ENCODE data around the gene C12orf57.
A peak's percentile ranks its signal among the peaks of the same experiment; 100 is the strongest.

C12orf57 gene

DNA sequence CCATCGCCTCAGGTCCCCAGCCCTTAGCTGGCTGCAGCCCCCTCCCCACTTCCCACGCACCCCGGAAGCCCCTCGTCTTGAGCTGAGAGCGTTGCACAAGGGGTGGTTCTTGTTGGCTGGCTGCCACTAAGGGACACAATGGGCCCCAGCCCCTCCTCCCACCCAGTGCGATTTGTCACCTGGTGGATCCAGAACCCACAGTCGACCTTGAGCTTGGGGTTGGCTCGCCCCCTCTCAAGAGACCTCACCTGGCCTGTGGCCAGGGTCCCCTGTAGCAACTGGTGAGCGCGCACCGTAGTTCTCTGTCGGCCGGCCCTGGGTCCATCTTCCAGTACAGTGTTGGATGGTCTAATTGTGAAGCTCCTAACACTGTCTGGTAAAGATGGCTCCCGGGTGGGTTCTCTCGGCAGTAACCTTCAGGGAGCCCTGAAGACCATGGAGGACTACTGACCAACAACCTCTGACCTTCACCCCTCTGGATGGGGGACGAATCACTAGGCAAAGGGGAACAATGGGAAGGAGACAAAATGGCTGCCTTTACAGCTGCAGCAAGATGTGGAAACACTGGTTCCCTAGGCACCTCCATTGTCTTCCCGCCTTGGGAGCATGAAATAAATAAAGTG is 20.1 kb downstream of the C12orf57 start:
- Histone ChIP-seq H3K4me3 (ENCODE audit: control insufficient read depth in 1 of 7, extremely low read depth in 1 of 7, insufficient read depth in 4 of 7, low read depth in 2 of 7, low read length in 6 of 7) (no peak overlapping the region), H3K9me3 (ENCODE audit: control extremely low read depth in 1 of 5, control insufficient read depth in 4 of 5, insufficient read depth in 2 of 5, low read depth in 1 of 5, low read length in 4 of 5) (no peaks in the 10 kb centered on the region), H3K36me3 (ENCODE audit: control insufficient read depth in 4 of 4, insufficient read depth in 4 of 4, low read length in 3 of 4) (peaks cover 15 to 69% (median 40%) of the 10 kb centered on the region in 4 experiments), H3K27ac (ENCODE audit: insufficient read depth in 1 of 2, low read depth in 1 of 2, low read length in 2 of 2, poor library complexity in 1 of 2, severe bottlenecking in 2 of 2) (peak overlapping the region in 1 of 2 experiments; percentile 8), H3K27me3 (replicated peaks in 2 of 5; ENCODE audit: control insufficient read depth in 4 of 5, insufficient read depth in 5 of 5, low read length in 4 of 5) (no peaks in the 10 kb centered on the region), H3K4me1 (ENCODE audit: control extremely low read depth in 1 of 4, control insufficient read depth in 4 of 4, insufficient read depth in 4 of 4, low read length in 3 of 4) (peaks cover 2 to 66% (median 54%) of the 10 kb centered on the region in 4 experiments)
- DNase-seq, result no peak
- ChIA-PET CTCF (interaction anchor here (1.0 to 13.5 kb wide), 14 partner anchors 8 to 148 kb away, joined by 3 to 441 read pairs (median 6); partner anchors contain the start of genes C12orf57, PTPN6, RNU7-1 and SPSB2), POLR2A (interaction anchor here (3.9 kb wide), 1 partner anchor 19 kb away, joined by 42 read pairs; the partner anchor contains the start of genes C12orf57 and RNU7-1)
- 91% methylated on average over 15 of the region's 17 CpGs for WGBS (ENCODE audit: insufficient coverage)

DNA sequence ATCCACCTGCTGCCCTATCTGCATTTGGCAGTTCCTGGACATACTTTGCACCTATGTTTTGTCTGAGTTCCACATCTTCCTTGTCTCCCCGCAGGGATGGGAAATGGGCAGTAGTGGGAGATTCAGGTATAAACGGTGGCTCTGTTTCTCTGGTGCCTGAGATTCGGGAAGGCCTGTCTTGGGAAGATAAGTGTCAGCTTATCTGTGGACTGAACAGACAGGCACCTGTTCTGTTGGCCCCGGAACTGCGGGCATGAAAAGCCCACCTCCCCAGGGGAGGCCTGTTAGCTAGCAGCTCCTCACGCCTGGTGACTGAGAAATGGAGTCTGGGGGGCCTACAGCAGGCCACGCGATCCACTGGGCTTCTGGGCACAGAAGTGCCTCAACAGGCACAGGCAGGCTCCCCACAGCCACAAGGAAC is 20.8 kb downstream of the C12orf57 start:
- Histone ChIP-seq H3K9me3 (ENCODE audit: control extremely low read depth in 1 of 5, control insufficient read depth in 4 of 5, insufficient read depth in 2 of 5, low read depth in 1 of 5, low read length in 4 of 5) (no peaks in the 10 kb centered on the region), H3K27me3 (replicated peaks in 2 of 5; ENCODE audit: control insufficient read depth in 4 of 5, insufficient read depth in 5 of 5, low read length in 4 of 5) (no peaks in the 10 kb centered on the region), H3K27ac (ENCODE audit: insufficient read depth in 1 of 2, low read depth in 1 of 2, low read length in 2 of 2, poor library complexity in 1 of 2, severe bottlenecking in 2 of 2) (peak overlapping the region in 1 of 2 experiments; percentile 50), H3K4me1 (ENCODE audit: control extremely low read depth in 1 of 4, control insufficient read depth in 4 of 4, insufficient read depth in 4 of 4, low read length in 3 of 4) (peaks cover 2 to 66% (median 53%) of the 10 kb centered on the region in 4 experiments), H3K36me3 (ENCODE audit: control insufficient read depth in 4 of 4, insufficient read depth in 4 of 4, low read length in 3 of 4) (peaks cover 16 to 70% (median 40%) of the 10 kb centered on the region in 4 experiments), H3K4me3 (ENCODE audit: control insufficient read depth in 1 of 7, extremely low read depth in 1 of 7, insufficient read depth in 4 of 7, low read depth in 2 of 7, low read length in 6 of 7) (no peak overlapping the region)
- WGBS (ENCODE audit: insufficient coverage), result 73% methylated on average over 7 of the region's 8 CpGs
- CTCF ChIA-PET, result interaction anchor here (1.0 to 13.5 kb wide), 14 partner anchors 9 to 147 kb away, joined by 3 to 441 read pairs (median 5); partner anchors contain the start of genes C12orf57, PTPN6 and RNU7-1
- POLR2A ChIA-PET, result interaction anchor here (3.9 kb wide), 1 partner anchor 20 kb away, joined by 42 read pairs; the partner anchor contains the start of genes C12orf57 and RNU7-1
- DNase-seq, result no peak

DNA sequence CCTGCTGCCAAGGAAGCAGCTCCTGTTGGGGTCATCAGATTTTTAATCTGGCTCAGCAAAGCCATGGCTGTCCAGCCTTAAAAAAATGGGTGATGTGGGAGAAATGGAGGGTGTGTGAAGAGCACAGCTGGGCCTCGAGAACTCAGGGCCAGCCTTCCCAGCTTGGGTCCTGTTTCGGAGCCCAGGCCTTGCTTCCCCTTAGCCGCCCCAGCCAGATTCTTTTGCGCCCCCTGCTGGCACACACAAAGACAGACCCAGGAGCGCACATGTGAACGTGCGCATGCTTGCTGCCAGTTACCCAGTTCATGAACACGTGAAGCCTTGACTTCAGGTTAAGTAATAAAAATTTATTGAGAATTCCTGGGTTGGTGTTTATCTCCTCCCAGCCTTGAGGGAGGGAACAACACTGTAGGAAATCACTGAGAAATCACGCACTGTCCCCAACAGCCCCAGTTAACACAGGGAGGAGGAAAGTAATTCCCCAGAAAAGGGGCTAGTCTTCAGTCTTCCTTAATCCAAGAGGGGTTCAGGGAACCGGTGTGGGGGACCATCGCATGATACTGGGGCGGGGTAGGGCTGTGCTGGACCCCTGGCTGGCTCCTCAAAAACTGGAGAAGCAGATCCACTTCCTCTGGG is 21.3 kb downstream of the C12orf57 start:
- H3K36me3 ChIP-seq (ENCODE audit: control insufficient read depth in 4 of 4, insufficient read depth in 4 of 4, low read length in 3 of 4), result peaks cover 16 to 65% (median 36%) of the 10 kb centered on the region in 4 experiments
- ChIA-PET CTCF (interaction anchor here (0.7 to 13.5 kb wide), 18 partner anchors 9 to 180 kb away, joined by 3 to 441 read pairs (median 5); partner anchors contain the start of genes C12orf57, PTPN6, RNU7-1 and SPSB2), POLR2A (interaction anchor here (3.9 kb wide), 1 partner anchor 20 kb away, joined by 42 read pairs; the partner anchor contains the start of genes C12orf57 and RNU7-1)
- H3K4me1 ChIP-seq (ENCODE audit: control extremely low read depth in 1 of 4, control insufficient read depth in 4 of 4, insufficient read depth in 4 of 4, low read length in 3 of 4), result peaks cover 2 to 64% (median 54%) of the 10 kb centered on the region in 4 experiments
- peak overlapping the region in 1 of 2 experiments; percentile 50 for H3K27ac ChIP-seq (ENCODE audit: insufficient read depth in 1 of 2, low read depth in 1 of 2, low read length in 2 of 2, poor library complexity in 1 of 2, severe bottlenecking in 2 of 2)
- H3K4me3 ChIP-seq (ENCODE audit: control insufficient read depth in 1 of 7, extremely low read depth in 1 of 7, insufficient read depth in 4 of 7, low read depth in 2 of 7, low read length in 6 of 7), result no peak overlapping the region
- H3K9me3 ChIP-seq (ENCODE audit: control extremely low read depth in 1 of 5, control insufficient read depth in 4 of 5, insufficient read depth in 2 of 5, low read depth in 1 of 5, low read length in 4 of 5), result no peaks in the 10 kb centered on the region
- WGBS (ENCODE audit: insufficient coverage), result 40% methylated on average over 8 of the region's 12 CpGs
- peak; percentile 89 to 94 (median 91) for DNase-seq
- no peaks in the 10 kb centered on the region for H3K27me3 ChIP-seq (replicated peaks in 2 of 5; ENCODE audit: control insufficient read depth in 4 of 5, insufficient read depth in 5 of 5, low read length in 4 of 5)

DNA sequence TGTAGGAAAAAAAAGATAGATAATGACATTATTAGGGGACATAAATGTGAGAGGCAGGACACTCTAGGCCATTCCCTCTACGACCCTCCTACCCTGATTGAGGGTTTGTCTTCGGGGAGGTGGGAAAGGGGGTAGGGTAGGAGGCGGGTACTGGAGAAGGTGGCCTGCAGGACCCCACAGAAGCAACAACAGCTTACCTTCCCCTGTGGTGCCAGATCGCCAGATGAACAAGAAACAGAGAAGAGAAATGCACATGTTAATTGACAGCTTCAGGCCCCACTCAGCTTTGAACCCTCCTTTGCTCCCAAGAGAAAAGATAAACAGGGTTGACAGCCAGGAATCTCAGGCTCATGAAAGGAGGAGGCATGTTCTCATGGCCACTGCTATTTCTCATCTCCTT is 21.9 kb downstream of the C12orf57 start:
- WGBS (ENCODE audit: insufficient coverage), result 88% methylated on average over 3 of the region's 4 CpGs
- CTCF ChIA-PET, result interaction anchor here (0.7 to 13.5 kb wide), 12 partner anchors 10 to 179 kb away, joined by 3 to 441 read pairs (median 4); partner anchors contain the start of genes C12orf57, C1R, PTPN6 and RNU7-1
- POLR2A ChIA-PET, result interaction anchor here (3.9 kb wide), 1 partner anchor 21 kb away, joined by 42 read pairs; the partner anchor contains the start of genes C12orf57 and RNU7-1
- H3K27me3 ChIP-seq (replicated peaks in 2 of 5; ENCODE audit: control insufficient read depth in 4 of 5, insufficient read depth in 5 of 5, low read length in 4 of 5), result no peaks in the 10 kb centered on the region
- peaks cover 14 to 59% (median 31%) of the 10 kb centered on the region in 4 experiments for H3K36me3 ChIP-seq (ENCODE audit: control insufficient read depth in 4 of 4, insufficient read depth in 4 of 4, low read length in 3 of 4)
- no peak for DNase-seq
- H3K9me3 ChIP-seq (ENCODE audit: control extremely low read depth in 1 of 5, control insufficient read depth in 4 of 5, insufficient read depth in 2 of 5, low read depth in 1 of 5, low read length in 4 of 5), result no peaks in the 10 kb centered on the region
- H3K4me3 ChIP-seq (ENCODE audit: control insufficient read depth in 1 of 7, extremely low read depth in 1 of 7, insufficient read depth in 4 of 7, low read depth in 2 of 7, low read length in 6 of 7), result no peak overlapping the region
- H3K27ac ChIP-seq (ENCODE audit: insufficient read depth in 1 of 2, low read depth in 1 of 2, low read length in 2 of 2, poor library complexity in 1 of 2, severe bottlenecking in 2 of 2), result no peak overlapping the region
- H3K4me1 ChIP-seq (ENCODE audit: control extremely low read depth in 1 of 4, control insufficient read depth in 4 of 4, insufficient read depth in 4 of 4, low read length in 3 of 4), result peaks cover 2 to 58% (median 49%) of the 10 kb centered on the region in 4 experiments

DNA sequence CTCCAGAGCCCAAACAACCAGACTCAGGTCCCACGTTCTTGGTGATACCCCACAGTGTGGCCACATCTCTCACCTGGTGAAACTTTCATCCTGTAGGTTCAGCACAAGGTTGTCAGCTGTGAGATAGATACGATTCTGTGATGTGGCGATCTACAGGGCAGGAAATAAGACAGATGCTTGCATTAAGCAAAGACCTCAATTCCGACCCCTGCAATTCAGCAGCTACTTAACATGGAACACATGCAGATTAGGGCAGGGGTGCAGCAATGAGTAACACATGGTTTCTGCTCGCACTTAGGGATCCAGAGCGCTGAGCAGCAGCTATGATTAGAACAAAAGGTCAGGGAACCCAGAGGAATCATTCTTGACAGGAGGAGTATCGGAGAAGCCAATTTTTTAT is 22.5 kb downstream of the C12orf57 start:
- Histone ChIP-seq H3K4me3 (ENCODE audit: control insufficient read depth in 1 of 7, extremely low read depth in 1 of 7, insufficient read depth in 4 of 7, low read depth in 2 of 7, low read length in 6 of 7) (no peak overlapping the region), H3K27ac (ENCODE audit: insufficient read depth in 1 of 2, low read depth in 1 of 2, low read length in 2 of 2, poor library complexity in 1 of 2, severe bottlenecking in 2 of 2) (no peak overlapping the region), H3K36me3 (ENCODE audit: control insufficient read depth in 4 of 4, insufficient read depth in 4 of 4, low read length in 3 of 4) (peaks cover 13 to 53% (median 28%) of the 10 kb centered on the region in 4 experiments), H3K4me1 (ENCODE audit: control extremely low read depth in 1 of 4, control insufficient read depth in 4 of 4, insufficient read depth in 4 of 4, low read length in 3 of 4) (peaks cover 2 to 52% (median 43%) of the 10 kb centered on the region in 4 experiments), H3K9me3 (ENCODE audit: control extremely low read depth in 1 of 5, control insufficient read depth in 4 of 5, insufficient read depth in 2 of 5, low read depth in 1 of 5, low read length in 4 of 5) (no peaks in the 10 kb centered on the region), H3K27me3 (replicated peaks in 2 of 5; ENCODE audit: control insufficient read depth in 4 of 5, insufficient read depth in 5 of 5, low read length in 4 of 5) (no peaks in the 10 kb centered on the region)
- 96% methylated on average over 7 of the region's 7 CpGs for WGBS (ENCODE audit: insufficient coverage)
- no peak for DNase-seq
- POLR2A ChIA-PET, result interaction anchor here (0.6 to 3.9 kb wide), 2 partner anchors 22 to 161 kb away, joined by 5 to 42 read pairs; partner anchors contain the start of genes C12orf57 and RNU7-1
- CTCF ChIA-PET, result interaction anchor here (0.5 to 13.5 kb wide), 13 partner anchors 9 to 179 kb away, joined by 3 to 441 read pairs (median 3); partner anchors contain the start of genes C12orf57, C1R, PTPN6 and RNU7-1

DNA sequence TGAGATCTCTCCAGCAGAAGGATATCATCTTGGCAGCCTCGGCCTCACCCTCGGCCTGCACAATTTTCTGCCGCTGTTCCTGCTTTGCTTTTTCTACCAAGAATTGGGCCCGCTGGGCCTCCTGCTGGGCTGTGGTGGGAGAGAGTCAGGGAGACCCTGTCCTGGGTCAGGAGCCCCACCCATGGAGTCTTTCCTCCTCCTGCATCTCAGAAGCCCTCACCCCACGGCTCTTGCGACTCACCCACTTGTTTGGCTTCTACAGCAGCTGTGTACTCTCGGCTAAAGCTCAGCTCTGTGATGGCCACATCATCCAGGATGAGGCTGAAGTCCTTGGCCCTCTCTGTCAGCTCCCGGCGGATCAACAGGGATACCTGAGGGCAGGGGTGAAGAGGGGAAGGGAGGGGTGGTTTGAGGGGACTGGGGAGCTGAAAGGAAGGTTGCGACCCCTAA is 23.9 kb downstream of the C12orf57 start:
- DNase-seq, result no peak
- CTCF ChIA-PET, result interaction anchor here (0.9 to 2.9 kb wide), 12 partner anchors 10 to 142 kb away, joined by 3 to 48 read pairs (median 6); partner anchors contain the start of genes C12orf57, C1RL, LPCAT3 and PTPN6
- no CpG with 5 or more reads among the region's 10 CpGs for WGBS (ENCODE audit: insufficient coverage)

More for the DNA sequence above, 23.9 kb downstream of the C12orf57 start:
- Histone ChIP-seq H3K27me3 (replicated peaks in 2 of 5; ENCODE audit: control insufficient read depth in 4 of 5, insufficient read depth in 5 of 5, low read length in 4 of 5) (no peaks in the 10 kb centered on the region), H3K9me3 (ENCODE audit: control extremely low read depth in 1 of 5, control insufficient read depth in 4 of 5, insufficient read depth in 2 of 5, low read depth in 1 of 5, low read length in 4 of 5) (no peaks in the 10 kb centered on the region), H3K4me1 (ENCODE audit: control extremely low read depth in 1 of 4, control insufficient read depth in 4 of 4, insufficient read depth in 4 of 4, low read length in 3 of 4) (peaks cover 7 to 48% (median 37%) of the 10 kb centered on the region in 4 experiments), H3K27ac (ENCODE audit: insufficient read depth in 1 of 2, low read depth in 1 of 2, low read length in 2 of 2, poor library complexity in 1 of 2, severe bottlenecking in 2 of 2) (peak overlapping the region in 1 of 2 experiments; percentile 15), H3K36me3 (ENCODE audit: control insufficient read depth in 4 of 4, insufficient read depth in 4 of 4, low read length in 3 of 4) (peaks cover 13 to 54% (median 28%) of the 10 kb centered on the region in 4 experiments), H3K4me3 (ENCODE audit: control insufficient read depth in 1 of 7, extremely low read depth in 1 of 7, insufficient read depth in 4 of 7, low read depth in 2 of 7, low read length in 6 of 7) (no peak overlapping the region)
- POLR2A ChIA-PET, result no interaction called here

All from common myeloid progenitor, CD34-positive (primary cell).